GM19455 (cell line): Measurements from ENCODE around the gene CCDC30.
A peak's percentile ranks its signal among the peaks of the same experiment; 100 is the strongest.

Experiments used
- ATAC-seq: cut with Tn5 transposase; IDR thresholded peaks from one replicate; pipeline ENCODE4 v1.9.1; 2021; ENCODE audit not compliant: unreplicated experiment

The CCDC30 gene

DNA sequence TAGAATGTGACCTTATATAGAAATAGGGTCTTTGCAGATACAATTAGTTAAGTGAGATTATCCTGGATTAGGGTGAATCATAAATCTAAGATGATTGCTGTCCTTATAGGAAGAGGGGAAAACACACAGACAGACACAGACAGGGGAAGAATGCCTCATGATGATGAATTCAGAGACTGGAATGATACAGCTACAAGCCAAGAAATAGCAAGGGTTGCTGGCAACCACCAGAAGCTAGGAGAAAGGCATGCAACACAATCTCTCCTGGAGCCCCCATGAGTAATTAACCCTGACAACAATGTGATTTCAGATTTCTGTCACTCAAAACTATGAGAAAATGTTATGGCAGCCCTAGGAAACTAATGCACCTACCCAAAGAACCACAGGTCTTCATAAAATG, 176.0 kb downstream of the CCDC30 start:
- no peak for ATAC-seq

DNA sequence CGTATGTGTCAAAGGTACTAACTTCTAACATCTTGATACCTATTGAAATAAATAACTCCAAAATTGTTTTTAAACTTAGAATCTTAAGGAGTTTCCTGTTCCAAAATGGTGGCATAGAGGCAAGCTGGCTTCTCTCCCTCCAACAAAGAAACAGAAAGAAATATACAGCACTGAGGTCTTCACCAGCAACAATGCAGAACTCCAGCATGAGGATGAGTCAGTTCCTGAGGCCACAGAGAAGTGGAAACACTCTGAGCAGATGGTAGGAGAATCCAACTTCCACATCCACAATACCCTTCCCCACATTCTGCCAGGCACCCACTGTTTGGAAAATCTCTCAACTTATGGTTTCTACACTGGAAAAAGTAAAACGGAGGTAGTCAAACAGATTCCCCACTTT, 183.0 kb downstream of the CCDC30 start:
- ATAC-seq, result no peak

DNA sequence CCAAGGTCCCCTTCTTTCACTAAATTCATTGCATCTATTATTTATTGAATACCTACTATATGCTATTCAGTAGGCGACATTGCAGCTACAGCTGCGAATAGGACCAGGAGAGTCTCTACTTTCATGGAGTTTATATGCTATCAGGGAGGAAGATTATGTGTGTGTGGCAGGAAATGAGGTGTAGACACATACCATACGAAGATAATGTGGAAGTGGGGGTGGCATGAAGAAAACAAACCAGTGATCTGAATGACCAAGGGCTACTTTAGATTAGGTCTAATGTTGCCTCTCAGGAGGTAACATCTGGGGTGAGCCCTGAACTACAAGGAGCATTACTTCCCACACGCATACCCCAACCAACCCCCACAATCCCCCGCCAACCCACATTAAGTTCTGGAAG, 194.1 kb downstream of the CCDC30 start:
- no peak for ATAC-seq

DNA sequence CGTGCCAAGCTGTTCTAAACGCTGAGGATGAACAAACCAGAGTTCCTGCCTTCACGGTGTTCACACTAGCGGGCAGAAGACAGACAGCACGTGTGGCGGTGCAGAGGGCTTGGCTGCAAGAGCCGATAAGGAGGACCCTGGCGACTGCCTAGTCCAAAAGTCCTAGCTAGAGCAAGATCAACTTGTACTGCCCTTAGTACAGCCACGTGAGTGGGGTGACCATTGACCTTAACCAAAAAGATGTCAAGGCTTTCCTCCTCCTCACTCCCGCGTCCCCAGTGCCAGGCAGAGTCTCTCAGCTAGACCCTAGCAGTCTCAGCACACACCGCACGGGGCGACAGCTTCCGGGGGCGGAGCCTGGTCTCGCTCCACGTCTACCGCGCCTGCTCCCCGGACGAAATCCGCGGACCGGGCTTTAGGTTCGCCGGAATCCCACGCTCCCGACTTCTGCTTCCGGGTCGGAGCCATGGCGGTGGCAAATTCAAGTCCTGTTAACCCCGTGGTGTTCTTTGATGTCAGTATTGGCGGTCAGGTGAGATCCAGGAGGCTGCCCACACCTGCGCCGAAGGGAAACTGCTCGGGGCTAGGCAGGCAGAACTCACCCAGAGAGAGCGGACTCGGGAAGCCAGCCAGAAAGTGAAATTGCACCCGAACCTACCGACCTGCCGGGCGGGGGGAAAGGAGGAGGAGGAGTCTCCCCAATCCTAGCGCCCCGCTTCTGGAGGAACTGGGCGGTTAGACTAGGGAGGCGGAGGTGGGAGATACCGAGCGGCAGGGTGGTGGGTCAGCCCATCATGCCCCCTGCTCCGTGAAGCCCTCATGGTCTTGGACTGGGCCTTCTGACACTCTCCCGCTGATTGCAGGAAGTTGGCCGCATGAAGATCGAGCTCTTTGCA, 195.1 kb downstream of the CCDC30 start, which contains the start of gene PPIH:
Gene PPIH (plus strand): TSS at position 443 of the 896 bp plus-strand sequence. CDS start 24 bp downstream, at position 467.
- ATAC-seq, result peak; percentile 98

DNA sequence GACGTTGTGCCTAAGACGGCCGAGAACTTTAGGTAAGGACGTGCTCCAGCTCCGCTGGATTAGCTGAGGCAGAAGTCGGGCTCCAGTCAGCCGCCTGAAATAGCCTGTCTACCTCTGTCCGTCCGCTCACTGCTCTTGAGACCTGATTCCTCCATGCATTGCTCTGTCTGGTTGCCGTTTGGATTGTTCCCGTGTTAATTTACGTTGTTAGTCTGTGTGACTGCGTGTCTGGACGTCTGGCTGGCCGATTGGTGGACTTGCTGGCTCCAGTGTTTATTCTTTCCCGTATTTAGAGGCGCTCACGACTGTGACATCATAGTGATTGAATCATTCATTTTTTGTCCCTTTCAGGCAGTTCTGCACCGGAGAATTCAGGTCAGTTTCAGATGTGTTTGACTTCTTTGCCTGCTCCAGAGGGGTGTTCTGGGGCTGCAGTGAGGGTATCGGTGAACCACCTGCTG, 195.8 kb downstream of the CCDC30 start:
- no peak for ATAC-seq

DNA sequence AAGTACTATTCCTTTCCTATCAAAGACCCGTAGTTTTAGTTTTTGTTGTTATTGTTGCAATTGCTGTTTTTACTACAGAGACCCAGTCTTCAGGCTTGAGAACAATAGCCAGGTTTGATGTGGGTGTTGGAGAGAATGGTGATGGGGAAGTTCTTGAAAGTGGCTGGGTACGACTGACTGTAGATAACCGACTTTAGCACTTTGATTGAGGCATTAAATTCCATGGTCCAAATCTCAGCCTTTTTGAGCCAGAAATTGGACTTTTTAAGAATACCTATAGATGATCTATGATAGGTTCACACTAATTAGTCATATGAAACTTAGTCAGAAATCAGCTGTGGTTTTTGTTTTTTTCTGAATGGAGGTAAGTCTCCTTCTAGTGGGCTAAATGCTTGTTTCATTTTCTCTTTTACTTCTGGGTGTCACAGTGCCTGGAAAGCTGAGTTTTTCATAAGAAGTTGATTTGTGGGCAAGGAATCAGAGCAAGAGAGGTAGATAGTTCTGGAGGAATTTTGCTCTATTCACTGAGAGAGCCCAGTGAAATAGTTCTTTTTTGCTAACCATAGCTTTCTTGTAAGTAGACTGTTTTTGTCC, 197.9 kb downstream of the CCDC30 start:
- no peak for ATAC-seq

DNA sequence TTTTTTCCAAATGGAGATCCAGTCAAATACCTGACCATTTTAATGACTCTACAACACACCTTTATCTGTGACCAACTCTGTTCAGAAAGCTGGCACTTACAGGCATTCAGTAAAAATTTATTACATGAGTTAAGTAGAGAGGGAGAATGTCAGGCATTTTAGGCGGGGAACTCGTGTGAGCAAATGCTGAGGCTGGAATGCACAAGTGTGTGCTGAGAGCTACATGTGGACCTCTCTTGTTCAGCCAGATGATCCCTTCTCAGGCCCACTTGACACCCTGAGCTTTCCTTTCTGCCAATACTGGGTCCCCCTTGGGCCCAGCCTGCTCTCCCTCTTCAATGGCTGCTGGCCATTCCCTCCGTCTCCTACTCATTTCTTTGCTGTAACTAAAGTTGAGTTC, 206.8 kb downstream of the CCDC30 start:
- ATAC-seq, result no peak

DNA sequence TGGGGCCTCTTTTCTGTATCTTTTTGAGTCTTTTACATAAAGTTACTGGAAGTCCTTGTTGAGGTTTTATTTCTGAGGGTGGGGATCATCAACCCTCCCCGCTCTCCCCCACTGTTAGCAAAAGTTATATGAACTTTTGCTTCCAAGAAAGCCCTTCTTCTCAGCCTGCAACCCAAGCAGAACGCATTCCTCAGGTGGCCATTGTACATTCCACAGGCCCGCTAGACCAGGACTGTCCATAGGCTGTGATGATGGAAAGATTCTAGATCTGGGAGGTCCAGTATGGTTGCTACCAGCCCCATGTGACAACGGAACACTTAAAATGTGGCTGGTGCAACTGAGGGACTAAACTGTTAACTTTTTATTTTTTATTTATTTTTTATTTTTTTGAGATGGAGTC, 207.3 kb downstream of the CCDC30 start:
- ATAC-seq, result no peak

DNA sequence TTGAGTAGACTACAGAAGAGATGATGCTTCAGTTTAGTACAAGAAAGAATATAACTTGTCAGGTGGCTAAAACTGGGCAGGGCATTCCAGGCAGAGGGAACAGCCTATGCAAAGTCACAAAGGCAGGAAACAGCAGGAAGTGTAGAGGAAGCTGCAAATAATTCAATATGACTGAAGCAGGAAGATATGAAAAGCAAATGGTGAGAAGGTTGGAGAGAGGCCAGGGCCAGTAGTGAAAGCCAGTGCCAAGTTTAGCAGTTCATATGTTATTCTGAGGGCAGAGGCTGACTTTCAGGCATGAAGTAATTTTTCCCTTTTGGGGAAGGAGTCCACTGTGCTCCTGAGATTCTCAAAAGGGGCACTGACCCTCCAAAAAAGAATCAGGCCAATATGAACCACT, 211.1 kb downstream of the CCDC30 start:
- ATAC-seq, result no peak

DNA sequence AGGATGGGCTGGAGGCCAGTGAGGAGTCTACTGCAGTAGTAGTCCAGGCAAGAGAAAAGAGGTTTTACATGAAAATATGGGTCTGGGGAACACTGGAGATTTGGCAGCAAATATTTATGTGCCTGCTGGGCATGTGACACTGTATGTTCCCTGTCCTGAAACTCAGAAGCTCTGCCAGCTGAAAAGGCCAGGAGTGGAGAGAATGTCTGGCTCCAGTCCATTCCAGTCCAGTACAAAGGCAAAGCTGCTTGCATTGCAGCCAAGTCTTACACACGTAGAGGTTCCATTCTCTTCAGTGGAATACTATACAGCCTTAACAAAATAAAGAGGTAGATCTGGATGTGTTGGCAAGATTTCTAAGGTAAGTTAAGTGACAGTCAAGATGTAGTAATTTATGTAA, 211.6 kb downstream of the CCDC30 start:
- no peak for ATAC-seq

DNA sequence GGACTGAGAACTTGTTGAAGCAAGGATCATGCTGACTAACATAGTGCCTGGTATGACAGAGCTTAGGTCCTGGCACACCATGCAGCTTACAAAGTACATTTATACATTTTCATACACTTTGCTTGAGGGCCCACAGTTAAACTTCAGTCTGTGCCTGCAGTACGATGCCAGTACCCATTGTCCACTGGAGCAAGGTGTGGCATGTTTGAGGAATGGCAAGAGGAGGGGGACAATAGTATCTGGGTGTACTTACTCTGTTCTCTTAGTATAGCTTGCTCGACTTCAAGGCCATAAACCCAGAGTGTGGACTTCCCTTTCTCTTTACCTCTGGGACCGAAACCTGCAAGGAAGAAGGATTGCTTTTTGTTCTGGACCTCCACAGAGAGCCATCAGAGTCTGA, 212.4 kb downstream of the CCDC30 start:
- no peak for ATAC-seq

DNA sequence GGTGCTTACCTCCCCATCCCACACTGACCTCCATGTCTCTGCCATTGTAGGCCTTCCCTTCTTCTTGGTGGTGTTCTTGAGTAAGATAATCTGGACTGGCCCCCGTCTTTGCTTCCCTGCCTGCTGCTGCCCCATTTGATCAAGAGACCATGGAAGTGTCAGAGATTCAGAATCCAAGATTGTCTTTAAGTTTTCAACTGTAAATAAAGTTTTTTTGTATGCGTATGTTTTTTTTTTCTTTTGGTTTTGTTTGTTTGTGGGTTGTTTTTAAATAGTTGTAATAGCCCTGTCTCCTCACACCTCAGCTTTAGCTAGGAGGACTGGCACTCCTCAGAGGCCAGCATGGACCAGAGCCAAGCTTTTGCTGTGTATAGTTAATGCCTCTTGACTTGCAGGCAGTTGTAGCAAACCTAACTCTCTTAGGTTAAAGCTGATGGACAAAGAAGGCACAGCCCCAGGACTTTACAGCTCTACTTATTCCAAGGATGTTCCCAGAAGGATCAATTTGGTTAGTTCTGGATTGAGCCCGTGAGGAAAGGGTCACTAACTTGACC, 213.5 kb downstream of the CCDC30 start:
- ATAC-seq, result no peak

DNA sequence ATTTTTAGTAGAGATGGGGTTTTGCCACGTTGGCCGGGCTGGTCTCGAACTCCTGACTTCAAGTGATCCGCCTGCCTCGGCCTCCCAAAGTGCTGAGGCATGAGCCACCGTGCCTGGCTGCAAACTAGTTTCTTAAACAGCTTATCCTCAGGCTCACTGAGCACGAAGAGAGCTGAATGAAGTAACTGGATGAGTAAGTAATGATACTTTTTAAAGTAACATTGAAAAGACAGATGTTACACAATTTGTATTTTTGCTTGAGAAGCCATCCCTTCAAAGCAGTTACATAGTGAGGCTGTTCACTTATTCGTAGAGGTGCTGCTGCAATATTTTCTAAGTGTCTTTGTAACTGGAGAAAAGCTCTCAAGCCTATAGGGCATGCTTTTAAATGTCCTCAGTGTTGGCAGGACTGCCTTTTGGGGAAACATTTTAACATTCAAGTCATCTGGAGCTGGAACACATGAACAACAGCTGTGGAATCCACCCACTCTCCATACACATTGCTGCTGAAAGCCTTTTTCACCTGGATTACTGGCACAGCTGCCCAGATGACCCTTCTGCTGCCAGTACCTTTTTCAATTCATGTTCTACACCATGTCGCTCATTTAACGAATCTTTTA, 216.4 kb downstream of the CCDC30 start:
- ATAC-seq, result no peak

DNA sequence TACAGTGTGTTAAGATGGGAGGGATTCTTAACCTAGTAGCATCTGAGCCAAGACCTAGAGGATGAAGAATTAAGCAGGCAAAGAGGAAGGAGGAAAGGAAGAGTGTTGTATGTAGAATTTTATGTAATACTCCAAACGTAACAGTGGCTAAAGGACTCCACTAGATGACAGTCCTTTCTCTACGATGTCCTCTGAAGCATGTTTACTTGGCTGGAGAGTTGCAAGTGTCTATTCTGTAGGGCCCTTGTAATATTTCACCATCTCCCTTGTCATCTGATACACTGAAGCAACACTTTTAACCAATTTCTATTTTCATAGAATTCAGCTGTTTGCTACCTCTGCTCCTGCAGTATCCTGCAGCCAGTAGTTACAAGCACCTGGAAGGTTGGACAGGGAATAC, 217.0 kb downstream of the CCDC30 start:
- ATAC-seq, result no peak

DNA sequence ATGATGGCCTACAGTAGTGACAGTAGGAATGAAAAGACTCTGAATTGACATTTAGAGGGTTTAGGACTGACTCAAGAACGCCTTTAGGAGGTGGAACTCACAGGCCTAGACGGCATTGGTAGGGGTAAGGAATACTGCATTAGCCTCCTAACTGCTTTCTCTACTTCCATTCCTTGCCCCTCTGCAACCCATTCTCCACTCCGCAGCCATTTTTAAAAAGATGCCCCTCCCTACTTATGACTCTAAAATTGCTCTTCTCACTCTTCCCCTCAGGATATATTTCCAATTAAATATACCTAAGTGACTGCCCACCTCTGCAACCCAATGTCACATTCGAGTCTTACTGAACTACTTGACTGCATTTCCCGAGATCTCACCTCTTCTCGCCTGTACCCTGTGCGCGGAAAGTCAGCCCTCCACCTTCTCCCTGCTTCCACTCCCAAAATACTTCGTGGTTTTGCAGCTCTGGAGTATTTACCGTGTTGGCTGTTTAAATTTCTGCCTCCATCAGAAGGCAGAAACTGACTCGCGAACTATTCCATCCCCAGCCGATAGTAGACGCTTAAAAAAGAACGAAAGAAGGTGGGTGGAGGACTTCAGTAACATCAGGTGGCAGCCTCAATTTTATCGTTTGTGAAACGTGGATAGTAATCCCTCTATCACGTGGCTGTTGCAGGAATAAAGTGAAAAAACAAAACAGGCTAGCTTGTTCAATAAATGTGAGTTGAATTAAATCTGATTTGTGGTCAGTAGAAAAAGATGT, 218.0 kb downstream of the CCDC30 start:
- ATAC-seq, result no peak

DNA sequence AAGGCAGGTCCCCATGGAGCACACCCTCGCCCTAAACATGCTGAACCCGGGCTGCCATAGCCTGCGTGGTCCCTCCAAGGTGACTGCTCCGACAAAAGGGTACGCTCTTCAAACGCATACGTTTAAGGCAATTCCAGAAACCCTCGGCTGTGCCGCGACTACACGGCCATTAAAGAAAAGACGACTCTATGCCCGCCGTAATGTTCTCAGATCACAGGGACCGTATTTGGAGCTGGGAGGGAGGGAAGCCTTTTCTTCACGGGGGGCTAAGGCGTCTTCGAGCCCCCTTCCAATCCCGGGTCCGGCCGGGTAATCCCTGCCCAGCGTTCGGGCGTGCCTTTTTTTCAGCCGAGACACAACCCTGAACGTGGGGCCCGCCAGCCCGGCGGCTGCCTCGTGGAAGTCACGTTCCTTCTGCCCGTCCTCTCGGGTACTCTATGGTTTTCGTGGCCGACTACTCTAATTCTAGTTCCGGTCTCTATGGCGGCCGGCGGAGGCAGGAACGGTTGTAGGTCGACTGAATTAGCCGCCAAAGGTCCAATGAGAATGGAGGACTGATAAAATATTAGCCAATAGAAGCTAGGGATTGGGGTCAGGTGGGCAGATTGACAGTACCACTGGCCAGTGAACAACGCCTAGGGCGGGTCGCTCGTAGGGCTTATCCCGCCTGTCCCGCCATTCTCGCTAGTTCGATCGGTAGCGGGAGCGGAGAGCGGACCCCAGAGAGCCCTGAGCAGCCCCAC, 218.8 kb downstream of the CCDC30 start, which contains the start of gene YBX1:
Gene YBX1 (plus strand): TSS at position 678 of the 743 bp plus-strand sequence. CDS start 148 bp downstream, outside the sequence.
- ATAC-seq, result peak; percentile 90

DNA sequence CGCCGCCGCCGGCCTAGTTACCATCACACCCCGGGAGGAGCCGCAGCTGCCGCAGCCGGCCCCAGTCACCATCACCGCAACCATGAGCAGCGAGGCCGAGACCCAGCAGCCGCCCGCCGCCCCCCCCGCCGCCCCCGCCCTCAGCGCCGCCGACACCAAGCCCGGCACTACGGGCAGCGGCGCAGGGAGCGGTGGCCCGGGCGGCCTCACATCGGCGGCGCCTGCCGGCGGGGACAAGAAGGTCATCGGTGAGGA, 219.3 kb downstream of the CCDC30 start:
- ATAC-seq, result peak; percentile 23

DNA sequence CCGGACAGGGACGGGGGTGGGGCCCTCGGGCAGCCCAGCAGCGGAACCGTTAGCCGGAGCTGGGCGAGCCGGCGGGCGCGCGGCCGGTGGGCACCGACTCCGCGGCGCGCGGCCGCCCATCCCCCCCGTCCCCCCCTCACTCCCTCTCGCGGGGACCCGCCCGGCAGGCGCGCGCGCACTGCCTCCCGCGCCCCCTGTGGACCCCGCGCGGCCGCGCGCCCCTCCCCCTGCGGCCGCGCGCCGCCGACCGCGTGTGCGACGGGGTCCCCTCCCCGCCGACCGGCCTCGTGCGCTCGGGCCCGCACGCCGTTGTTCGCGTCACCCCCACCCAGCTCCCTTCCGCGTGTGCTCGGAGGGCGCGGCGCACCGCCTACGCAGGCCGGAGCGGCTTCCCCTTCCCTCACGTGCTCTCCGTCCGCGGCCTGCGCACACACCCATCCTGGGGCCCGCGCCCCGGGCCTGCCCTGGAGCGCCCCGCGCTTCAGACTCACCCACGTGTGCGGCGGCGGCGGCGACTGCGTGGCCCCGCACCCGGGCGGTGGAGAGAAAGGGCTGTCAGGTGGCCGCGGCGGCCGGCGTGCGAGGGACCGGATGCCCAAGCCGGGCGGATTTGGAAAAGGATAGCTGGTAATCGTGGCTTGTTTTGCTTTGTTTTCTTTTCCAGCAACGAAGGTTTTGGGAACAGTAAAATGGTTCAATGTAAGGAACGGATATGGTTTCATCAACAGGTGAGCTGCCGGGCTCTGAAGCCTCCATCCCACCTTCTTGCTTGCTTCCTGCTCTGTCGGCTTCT, 219.8 kb downstream of the CCDC30 start:
- peak; percentile 43 for ATAC-seq

DNA sequence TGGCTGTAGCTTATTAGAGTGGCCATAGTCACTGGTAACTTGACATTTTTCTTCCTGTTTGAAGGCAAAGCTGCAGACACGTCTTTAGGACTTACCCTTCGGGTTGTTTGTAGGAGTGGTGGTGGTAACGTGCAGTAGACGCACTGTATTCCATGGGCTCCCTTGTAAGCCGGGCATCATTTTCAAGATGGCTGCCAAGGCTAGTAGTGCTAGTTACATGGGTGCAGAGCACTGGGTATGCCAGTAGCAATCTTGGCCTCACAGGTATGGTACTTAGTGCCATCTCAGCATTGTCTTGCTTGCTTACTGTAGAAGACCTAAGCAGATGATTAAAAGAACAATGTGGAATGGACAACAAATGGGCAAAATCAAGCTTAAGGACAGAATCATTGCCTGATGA, 221.1 kb downstream of the CCDC30 start:
- ATAC-seq, result no peak

DNA sequence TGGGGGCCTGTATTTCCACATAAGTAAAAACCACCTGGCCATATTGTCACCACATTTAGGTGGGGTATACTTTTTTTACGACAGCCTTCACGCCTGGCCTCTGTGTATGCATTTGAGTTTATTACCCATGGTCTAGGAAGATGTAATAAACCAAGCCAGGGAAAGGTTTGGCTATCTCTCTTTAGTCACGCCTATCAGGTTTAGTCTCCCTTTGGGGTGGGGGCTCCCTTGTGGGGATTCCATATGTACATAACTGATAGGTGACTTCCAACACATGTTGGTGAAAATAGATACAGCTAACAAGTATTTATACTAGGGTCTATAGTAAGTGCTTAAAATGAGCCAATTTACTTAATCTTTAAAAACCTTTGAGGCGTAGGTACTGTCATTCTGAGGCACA, 223.3 kb downstream of the CCDC30 start:
- ATAC-seq, result no peak
